WI38 (cell line): ENCODE data around the gene RNASE7.

ENCODE experiments used
- H3K4me3 ChIP-seq: 2 replicates; pipeline ENCODE4 v1.5.1; 2011; ENCODE audit warnings: low read depth, mild to moderate bottlenecking, control low read depth, low read length
- CTCF ChIP-seq: IDR thresholded peaks from 2 replicates; pipeline ENCODE4 v1.5.1; 2012; ENCODE audit warnings: low read depth, mild to moderate bottlenecking, control low read depth, low read length

The RNASE7 gene

GRCh38 chr14:21017528-21018245 is 24.5 kb upstream of the RNASE7 start:
- no peak for TF ChIP-seq CTCF
- no peak overlapping the region for H3K4me3 ChIP-seq

GRCh38 chr14:21018286-21018685 is 23.9 kb upstream of the RNASE7 start:
- TF ChIP-seq CTCF, result no peak
- no peak overlapping the region for H3K4me3 ChIP-seq

GRCh38 chr14:21018781-21019180 is 23.4 kb upstream of the RNASE7 start:
- no peak overlapping the region for H3K4me3 ChIP-seq
- TF ChIP-seq CTCF, result no peak

- no peak overlapping the region for H3K4me3 ChIP-seq
- no peak for TF ChIP-seq CTCF
Measured at GRCh38 chr14:21019366-21019765, 22.8 kb upstream of the RNASE7 start.

GRCh38 chr14:21020977-21021545 is 21.1 kb upstream of the RNASE7 start:
- H3K4me3 ChIP-seq, result no peak overlapping the region
- TF ChIP-seq CTCF, result no peak

- no peak for TF ChIP-seq CTCF
- H3K4me3 ChIP-seq, result no peak overlapping the region
Measured at GRCh38 chr14:21022686-21023085, 19.5 kb upstream of the RNASE7 start.

GRCh38 chr14:21023174-21023573 is 19.0 kb upstream of the RNASE7 start:
- no peak overlapping the region for H3K4me3 ChIP-seq
- TF ChIP-seq CTCF, result no peak
